Natural killer cell (primary cell): ENCODE measurements around the gene OR1B1. TPM values are rescaled to one million over a fixed set of nuclear protein-coding genes. Genes with fewer than 3 reads are reported as not detected.

Experiments used
- ATAC-seq, 3 donors: fragments of 150-1000 bp in 2 of 3; fragments of 200-7000 bp in 1 of 3; cut with Tn5 transposase; 1 replicate in 1 of 3; 2 replicates in 2 of 3; pipeline ENCODE4 v1.10.0; 2021; ENCODE audit warnings: mild to moderate bottlenecking in 2 of 3, moderate library complexity in 2 of 3
- DNase-seq, 2 donors: peaks; one replicate each; pipeline versions ENCODE4 v3.0.0 to v3.0.0-alpha.2; 2013 to 2021; ENCODE audit warnings: mixed read lengths in 1 of 2
- H3K27ac ChIP-seq: one replicate; pipeline ENCODE4 v1.5.1; 2013; ENCODE audit warnings: mild to moderate bottlenecking, low read length
- H3K27me3 ChIP-seq: one replicate; pipeline ENCODE4 v1.6.1; 2013; ENCODE audit warnings: low read length; ENCODE audit not compliant: control insufficient read depth, insufficient read depth
- H3K36me3 ChIP-seq: one replicate; pipeline ENCODE4 v1.6.1; 2013; ENCODE audit warnings: low read length; ENCODE audit not compliant: control insufficient read depth, insufficient read depth
- H3K4me1 ChIP-seq: one replicate; pipeline ENCODE4 v1.6.1; 2013; ENCODE audit warnings: low read length; ENCODE audit not compliant: control insufficient read depth, insufficient read depth
- H3K4me3 ChIP-seq: one replicate; pipeline ENCODE4 v1.5.1; 2013; ENCODE audit warnings: low read length
- H3K9me3 ChIP-seq: one replicate; pipeline ENCODE4 v1.6.1; 2013; ENCODE audit warnings: low read length; ENCODE audit not compliant: control insufficient read depth, insufficient read depth
- H3K27ac Mint-ChIP-seq, 2 donors: one replicate each; pipeline ENCODE4 v1.8.0; 2022; ENCODE audit warnings: mild to moderate bottlenecking in 2 of 2, mixed read lengths in 2 of 2, moderate library complexity in 1 of 2
- H3K27me3 Mint-ChIP-seq, 2 donors: one replicate each; pipeline ENCODE4 v1.8.0; 2022; ENCODE audit warnings: low read depth in 2 of 2, mixed read lengths in 2 of 2
- H3K36me3 Mint-ChIP-seq: one replicate; pipeline ENCODE4 v1.8.0; 2022; ENCODE audit warnings: mixed read lengths
- H3K4me1 Mint-ChIP-seq, 2 donors: one replicate each; pipeline ENCODE4 v1.8.0; 2022; ENCODE audit warnings: mixed read lengths in 2 of 2
- H3K4me3 Mint-ChIP-seq: one replicate; pipeline ENCODE4 v1.8.0; 2022; ENCODE audit warnings: mild to moderate bottlenecking, moderate library complexity, mixed read lengths
- H3K9me3 Mint-ChIP-seq, 2 donors: one replicate each; pipeline ENCODE4 v1.8.0; 2022; ENCODE audit warnings: mixed read lengths in 2 of 2
- CTCF ChIP-seq: fragments of 200-600 bp; IDR thresholded peaks from one replicate; pipeline ENCODE4 v1.8.0; 2022; ENCODE audit warnings: antibody characterized with exemption
- WGBS: methylation state at CpG from one replicate; pipeline ENCODE4 v1.1.7; 2013; ENCODE audit warnings: missing lambda C conversion rate; ENCODE audit not compliant: insufficient coverage; 5-methylcytosine and 5-hydroxymethylcytosine counted together
- intact Hi-C: fragments of 100-400 bp; cut with micrococcal nuclease; formaldehyde crosslinking; loops from one replicate; pipeline ENCODE4 v1.14.2; 2022
- total RNA-seq, 4 donors: library from RNA; stranded (reverse); fragments of 120-200 nt in 1 of 4; gene quantifications; one replicate each; pipeline versions ENCODE4 v1.2.3 to v1.2.4, GENCODE V29; 2013 to 2022

Gene OR1B1
- total RNA-seq, 3 donors from 2014 or later (not counting 1 experiment from before 2014, with no cell fraction given) = 0.75 to 1.1 TPM; not detected in 1

GRCh38 chr9:122580360-122580759 lies 77.1 kb downstream of the OR1B1 start:
- Histone ChIP-seq H3K4me3 (no peak overlapping the region), H3K27ac (no peak overlapping the region), H3K36me3 (no peaks in the 10 kb centered on the region), H3K9me3 (no peaks in the 10 kb centered on the region), H3K4me1 (no peaks in the 10 kb centered on the region), H3K27me3 (no peaks in the 10 kb centered on the region)
- H3K27ac Mint-ChIP-seq = no peak overlapping the region
- DNase-seq (no peak), ATAC-seq (no peak)
- no peak overlapping the region for H3K4me3 Mint-ChIP-seq
- H3K36me3 Mint-ChIP-seq = no peaks in the 10 kb centered on the region
- intact Hi-C loops = no loop called here
- peaks cover 5 to 7% of the 10 kb centered on the region in 2 donors for H3K27me3 Mint-ChIP-seq
- no peak for TF ChIP-seq CTCF
- WGBS = 92% methylated on average over 1 of the region's 3 CpGs
- peaks cover 0 to 2% of the 10 kb centered on the region in 2 donors for H3K9me3 Mint-ChIP-seq
- H3K4me1 Mint-ChIP-seq = no peaks in the 10 kb centered on the region

- H3K27ac Mint-ChIP-seq = no peak overlapping the region
- ATAC-seq = no peak
- H3K36me3 ChIP-seq = no peaks in the 10 kb centered on the region
- H3K4me3 Mint-ChIP-seq = no peak overlapping the region
- DNase-seq = no peak
- H3K27me3 ChIP-seq = no peaks in the 10 kb centered on the region
- no peaks in the 10 kb centered on the region for H3K36me3 Mint-ChIP-seq
- H3K4me1 ChIP-seq = no peaks in the 10 kb centered on the region
- intact Hi-C loops = no loop called here
- no peak for TF ChIP-seq CTCF
- no peaks in the 10 kb centered on the region for H3K4me1 Mint-ChIP-seq
- 83% methylated on average over 2 of the region's 5 CpGs for WGBS
- no peak overlapping the region for H3K27ac ChIP-seq
- peaks cover 5 to 7% of the 10 kb centered on the region in 2 donors for H3K27me3 Mint-ChIP-seq
- peaks cover 0 to 2% of the 10 kb centered on the region in 2 donors for H3K9me3 Mint-ChIP-seq
- H3K9me3 ChIP-seq = no peaks in the 10 kb centered on the region
- no peak overlapping the region for H3K4me3 ChIP-seq
These were observed 77.6 kb downstream of the OR1B1 start for GRCh38 chr9:122579874-122580273.

Other genes with a start within 250 kb of the OR1B1 start
- gene OR1J1, start 179.7 kb downstream of the OR1B1 start, total RNA-seq = not detected
- not detected for gene OR1J2, start 146.8 kb downstream of the OR1B1 start, total RNA-seq
- not detected for gene OR1J4, start 138.5 kb downstream of the OR1B1 start, total RNA-seq
- not detected for gene OR1N1, start 130.3 kb downstream of the OR1B1 start, total RNA-seq
- not detected for gene OR1N2, start 104.5 kb downstream of the OR1B1 start, total RNA-seq
- gene OR1L8, start 74.2 kb downstream of the OR1B1 start, total RNA-seq = under 1 TPM in 1 of 3 donors, not detected in 2; 0.40 TPM
- gene OR1Q1, start 42.9 kb downstream of the OR1B1 start, total RNA-seq = not detected
- gene OR1L1, start 4.1 kb upstream of the OR1B1 start, total RNA-seq = not detected
- gene OR1L3, start 17.5 kb upstream of the OR1B1 start, total RNA-seq = not detected
- not detected for gene OR1L4, start 66.4 kb upstream of the OR1B1 start, total RNA-seq
- gene OR1L6, start 84.7 kb upstream of the OR1B1 start, total RNA-seq = not detected
- gene OR5C1, start 131.3 kb upstream of the OR1B1 start, total RNA-seq = not detected
- not detected for gene OR1K1, start 142.5 kb upstream of the OR1B1 start, total RNA-seq
- gene PDCL, start 171.0 kb upstream of the OR1B1 start, total RNA-seq = 10 to 100 TPM; 13.0 to 20.5 (median 17.8) TPM
- gene RC3H2, start 247.7 kb upstream of the OR1B1 start, total RNA-seq = 10 to 100 TPM; 74.0 to 78.8 (median 77.3) TPM